Breast epithelium (tissue), 4 donors: ENCODE data around the gene C1QTNF2. TPM values are rescaled to one million over a fixed set of nuclear protein-coding genes. Genes with fewer than 3 reads are reported as not detected.
A peak's percentile ranks its signal among the peaks of the same experiment; 100 is the strongest.

Experiments used
- DNase-seq, 2 donors: peaks; one replicate each; pipeline ENCODE4 v3.0.0-alpha.2; 2019; ENCODE audit warnings: low spot score in 2 of 2
- H3K27ac ChIP-seq, 2 donors: fragments of 200-600 bp; sonication (generic) in 1 of 2; one replicate each; pipeline ENCODE4 v1.5.1; 2016 to 2019; ENCODE audit warnings: mild to moderate bottlenecking in 1 of 2
- H3K27me3 ChIP-seq, 2 donors: fragments of 200-600 bp; sonication (generic) in 1 of 2; one replicate each; pipeline versions ENCODE4 v1.5.1 to v1.6.0; 2017 to 2019; ENCODE audit warnings: control low read depth in 1 of 2, mild to moderate bottlenecking in 1 of 2
- H3K36me3 ChIP-seq: fragments of 200-600 bp; one replicate; pipeline ENCODE4 v1.5.1; 2019
- H3K4me1 ChIP-seq, 2 donors: fragments of 200-600 bp; sonication (generic); one replicate each; pipeline ENCODE4 v1.5.1; 2016 to 2019; ENCODE audit warnings: control low read depth in 1 of 2
- H3K4me3 ChIP-seq, 3 donors: fragments of 200-600 bp; sonication (generic); 1 replicate in 2 of 3; 2 replicates in 1 of 3; pipeline ENCODE4 v1.5.1; 2016 to 2019; ENCODE audit warnings: mild to moderate bottlenecking in 3 of 3, moderate library complexity in 2 of 3
- H3K9me3 ChIP-seq, 2 donors: fragments of 200-600 bp; sonication (generic) in 1 of 2; one replicate each; pipeline ENCODE4 v1.5.1; 2016 to 2019; ENCODE audit warnings: control low read depth in 1 of 2
- CTCF ChIP-seq, 3 donors: fragments of 450-650 bp; IDR thresholded peaks; one replicate each; pipeline ENCODE4 v1.5.1; 2016 to 2017; ENCODE audit warnings: antibody characterized with exemption in 3 of 3, mild to moderate bottlenecking in 3 of 3, moderate library complexity in 3 of 3
- POLR2A ChIP-seq: fragments of 450-650 bp; IDR thresholded peaks from one replicate; pipeline ENCODE4 v1.6.1; 2016; ENCODE audit warnings: antibody characterized with exemption, mild to moderate bottlenecking, moderate library complexity
- POLR2AphosphoS5 ChIP-seq, 3 donors: sonication (generic); formaldehyde crosslinking; IDR thresholded peaks; one replicate each; pipeline ENCODE4 v1.6.1; 2017; ENCODE audit warnings: antibody characterized with exemption in 3 of 3
- intact Hi-C: fragments of 100-400 bp; cut with DNase I; formaldehyde crosslinking; loops from one replicate; pipeline ENCODE4 v1.15.1; 2023; ENCODE audit warnings: low total_unique reads
- total RNA-seq, 3 donors: library from RNA; depleted of rRNA; stranded (reverse); fragments of >200 nt; gene quantifications; one replicate each; pipeline ENCODE4 v1.1.0, GENCODE V29; 2016

C1QTNF2 gene
- total RNA-seq, 3 donors from 2014 or later: under 0.01 to 0.48 (median 0.44) TPM

- intact Hi-C loops: no loop called here
- peak in 2 of 3 donors; percentile 28 to 45 for TF ChIP-seq CTCF (IDR thresholded peaks at IDR 0.05)
- TF ChIP-seq POLR2A: no peak
- no peak for TF ChIP-seq POLR2AphosphoS5 (IDR thresholded peaks at IDR 0.05)
- H3K4me1 ChIP-seq: no peaks in the 10 kb centered on the region
Measured at GRCh38 chr5:160390787-160391696, 20.6 kb upstream of the C1QTNF2 start.

GRCh38 chr5:160387445-160387844, 17.0 kb upstream of the C1QTNF2 start:
- no peak for DNase-seq
- TF ChIP-seq CTCF (IDR thresholded peaks at IDR 0.05) (no peak), POLR2A (no peak), POLR2AphosphoS5 (IDR thresholded peaks at IDR 0.05) (no peak)
- intact Hi-C loops: no loop called here
- Histone ChIP-seq H3K9me3 (peaks cover 0 to 12% of the 10 kb centered on the region in 2 donors), H3K27ac (no peak overlapping the region), H3K4me1 (no peaks in the 10 kb centered on the region), H3K27me3 (no peaks in the 10 kb centered on the region), H3K4me3 (no peak overlapping the region), H3K36me3 (no peaks in the 10 kb centered on the region)

More at GRCh38 chr5:160390787-160391696, 20.6 kb upstream of the C1QTNF2 start:
- no peak overlapping the region for H3K27ac ChIP-seq
- no peak overlapping the region for H3K4me3 ChIP-seq
- DNase-seq: no peak
- no peaks in the 10 kb centered on the region for H3K36me3 ChIP-seq
- H3K9me3 ChIP-seq: peaks cover 0 to 12% of the 10 kb centered on the region in 2 donors
- no peaks in the 10 kb centered on the region for H3K27me3 ChIP-seq

- intact Hi-C loops: no loop called here
Measured at GRCh38 chr5:160385496-160385895, 15.1 kb upstream of the C1QTNF2 start.

GRCh38 chr5:160384681-160385080, 14.3 kb upstream of the C1QTNF2 start:
- Histone ChIP-seq H3K9me3 (peaks cover 0 to 12% of the 10 kb centered on the region in 2 donors), H3K4me1 (no peaks in the 10 kb centered on the region), H3K36me3 (no peaks in the 10 kb centered on the region), H3K4me3 (no peak overlapping the region), H3K27ac (no peak overlapping the region), H3K27me3 (no peaks in the 10 kb centered on the region)
- DNase-seq: no peak
- TF ChIP-seq CTCF (IDR thresholded peaks at IDR 0.05) (no peak), POLR2A (no peak), POLR2AphosphoS5 (IDR thresholded peaks at IDR 0.05) (no peak)
- intact Hi-C loops: no loop called here

More at GRCh38 chr5:160385496-160385895, 15.1 kb upstream of the C1QTNF2 start:
- DNase-seq: no peak
- H3K4me1 ChIP-seq: no peaks in the 10 kb centered on the region
- H3K4me3 ChIP-seq: no peak overlapping the region
- no peaks in the 10 kb centered on the region for H3K36me3 ChIP-seq
- TF ChIP-seq POLR2AphosphoS5 (IDR thresholded peaks at IDR 0.05): no peak
- no peak for TF ChIP-seq POLR2A
- TF ChIP-seq CTCF (IDR thresholded peaks at IDR 0.05): no peak
- peaks cover 0 to 12% of the 10 kb centered on the region in 2 donors for H3K9me3 ChIP-seq
- H3K27ac ChIP-seq: no peak overlapping the region
- H3K27me3 ChIP-seq: no peaks in the 10 kb centered on the region

GRCh38 chr5:160382346-160382745, 11.9 kb upstream of the C1QTNF2 start:
- Histone ChIP-seq H3K27ac (no peak overlapping the region), H3K36me3 (no peaks in the 10 kb centered on the region), H3K9me3 (peaks cover 0 to 6% of the 10 kb centered on the region in 2 donors), H3K4me3 (no peak overlapping the region), H3K27me3 (no peaks in the 10 kb centered on the region), H3K4me1 (no peaks in the 10 kb centered on the region)
- TF ChIP-seq POLR2A (no peak), CTCF (IDR thresholded peaks at IDR 0.05) (no peak)
- no peak for DNase-seq
- intact Hi-C loops: no loop called here
